Activated CD8-positive, alpha-beta memory T cell treated with anti-CD3 and anti-CD28 coated beads, Interleukin-2, amount 50 U/mL, for 48 hours (primary cell): Measurements from ENCODE around the gene NRG3.

Experiments used
- DNase-seq: peaks from one replicate; pipeline ENCODE4 v3.0.0-alpha.2; 2020

Gene NRG3

GRCh38 chr10:82506680-82507376, 631.8 kb downstream of the NRG3 start:
- no peak for DNase-seq

- no peak for DNase-seq
These were observed 640.3 kb downstream of the NRG3 start for GRCh38 chr10:82515256-82515655.

- DNase-seq = no peak
These were observed 654.1 kb downstream of the NRG3 start for GRCh38 chr10:82529062-82529461.

- no peak for DNase-seq
These were observed 660.5 kb downstream of the NRG3 start for GRCh38 chr10:82535457-82535856.

GRCh38 chr10:82536668-82537067, 661.7 kb downstream of the NRG3 start:
- no peak for DNase-seq

- DNase-seq = no peak
These were observed 663.3 kb downstream of the NRG3 start for GRCh38 chr10:82538272-82538671.

GRCh38 chr10:82543631-82544030, 668.6 kb downstream of the NRG3 start:
- no peak for DNase-seq

GRCh38 chr10:82544377-82544776, 669.4 kb downstream of the NRG3 start:
- no peak for DNase-seq

- DNase-seq = no peak
These were observed 676.5 kb downstream of the NRG3 start for GRCh38 chr10:82551506-82551905.

GRCh38 chr10:82552267-82552666, 677.3 kb downstream of the NRG3 start:
- no peak for DNase-seq

GRCh38 chr10:82554381-82554780, 679.4 kb downstream of the NRG3 start:
- DNase-seq = no peak

- no peak for DNase-seq
These were observed 683.1 kb downstream of the NRG3 start for GRCh38 chr10:82558014-82558607.

- no peak for DNase-seq
These were observed 689.6 kb downstream of the NRG3 start for GRCh38 chr10:82564353-82565196.

- no peak for DNase-seq
These were observed 690.2 kb downstream of the NRG3 start for GRCh38 chr10:82565197-82565575.

- no peak for DNase-seq
These were observed 697.8 kb downstream of the NRG3 start for GRCh38 chr10:82572744-82573143.

GRCh38 chr10:82574081-82574480, 699.1 kb downstream of the NRG3 start:
- DNase-seq = no peak

GRCh38 chr10:82575318-82575717, 700.3 kb downstream of the NRG3 start:
- DNase-seq = no peak

- DNase-seq = no peak
These were observed 701.1 kb downstream of the NRG3 start for GRCh38 chr10:82576093-82576492.

GRCh38 chr10:82581940-82582339, 706.9 kb downstream of the NRG3 start:
- DNase-seq = no peak

GRCh38 chr10:82591421-82591820, 716.4 kb downstream of the NRG3 start:
- DNase-seq = no peak

GRCh38 chr10:82597840-82598239, 722.8 kb downstream of the NRG3 start:
- no peak for DNase-seq

- DNase-seq = no peak
These were observed 734.9 kb downstream of the NRG3 start for GRCh38 chr10:82609845-82610244.

GRCh38 chr10:82618007-82618406, 743.0 kb downstream of the NRG3 start:
- no peak for DNase-seq

GRCh38 chr10:82621680-82622079, 746.7 kb downstream of the NRG3 start:
- no peak for DNase-seq
